IPS-20b (cell line): ENCODE measurements around the gene PADI1.
"Not testable (repeated sequence)": the region's sequence is repeated elsewhere in the genome, so short reads cannot be mapped to it uniquely, and the experiment has no call there.

ENCODE experiments used
- H3K27ac ChIP-seq: one replicate; pipeline ENCODE4 v1.5.1; 2013; ENCODE audit warnings: low read length
- H3K27me3 ChIP-seq: 2 replicates; pipeline ENCODE4 v1.6.1; 2013; ENCODE audit warnings: mild to moderate bottlenecking, low read length, inconsistent platforms; ENCODE audit not compliant: insufficient read depth
- H3K36me3 ChIP-seq: 2 replicates; pipeline ENCODE4 v1.6.1; 2013; ENCODE audit warnings: low read depth, mild to moderate bottlenecking, inconsistent platforms, low read length, moderate library complexity; ENCODE audit not compliant: insufficient read depth
- H3K4me1 ChIP-seq: 2 replicates; pipeline ENCODE4 v1.6.1; 2013; ENCODE audit warnings: mild to moderate bottlenecking, control low read depth, inconsistent platforms, low read length, moderate library complexity; ENCODE audit not compliant: insufficient read depth
- H3K4me3 ChIP-seq: 2 replicates; pipeline ENCODE4 v1.5.1; 2013; ENCODE audit warnings: mild to moderate bottlenecking, low read length, inconsistent platforms
- H3K9ac ChIP-seq: 2 replicates; pipeline ENCODE4 v1.6.1; 2013; ENCODE audit warnings: low read depth, mild to moderate bottlenecking, inconsistent platforms, low read length, moderate library complexity
- H3K9me3 ChIP-seq: 2 replicates; pipeline ENCODE4 v1.6.1; 2013; ENCODE audit warnings: mild to moderate bottlenecking, low read depth, low read length, inconsistent platforms; ENCODE audit not compliant: insufficient read depth

Gene PADI1

DNA sequence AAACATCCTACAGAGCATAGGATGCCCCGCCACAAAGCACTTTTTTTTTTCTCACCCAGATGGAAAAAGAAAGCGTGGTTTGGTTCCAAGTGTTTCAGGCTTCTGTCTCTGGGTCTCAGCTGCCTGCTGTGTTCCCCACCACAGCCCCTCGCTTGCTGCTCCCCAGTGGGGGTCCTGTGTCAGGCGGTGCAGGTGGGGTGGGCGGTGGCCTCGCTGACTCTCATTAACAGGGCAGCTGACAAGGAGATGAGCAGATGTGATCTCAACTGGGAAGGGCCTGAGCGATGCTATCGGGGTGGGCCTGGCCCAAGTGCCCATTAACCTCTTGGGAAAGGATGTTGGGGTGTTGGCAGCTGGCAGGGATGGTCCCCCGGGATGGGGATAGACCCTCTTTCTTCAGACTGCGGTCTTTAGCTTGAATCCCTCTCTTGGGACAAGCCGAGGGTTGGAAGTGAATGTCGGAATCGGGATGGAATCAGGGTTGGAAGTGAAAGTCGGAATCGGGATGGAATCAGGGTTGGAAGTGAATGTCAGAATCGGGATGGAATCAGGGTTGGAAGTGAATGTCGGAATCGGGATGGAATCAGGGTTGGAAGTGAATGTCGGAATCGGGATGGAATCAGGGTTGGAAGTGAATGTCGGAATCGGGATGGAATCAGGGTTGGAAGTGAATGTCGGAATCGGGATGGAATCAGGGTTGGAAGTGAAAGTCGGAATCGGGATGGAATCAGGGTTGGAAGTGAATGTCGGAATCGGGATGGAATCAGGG is 36.3 kb downstream of the PADI1 start:
- not testable (repeated sequence) for H3K27ac ChIP-seq, H3K36me3 ChIP-seq, H3K27me3 ChIP-seq, H3K9ac ChIP-seq, H3K9me3 ChIP-seq, H3K4me1 ChIP-seq, H3K4me3 ChIP-seq

DNA sequence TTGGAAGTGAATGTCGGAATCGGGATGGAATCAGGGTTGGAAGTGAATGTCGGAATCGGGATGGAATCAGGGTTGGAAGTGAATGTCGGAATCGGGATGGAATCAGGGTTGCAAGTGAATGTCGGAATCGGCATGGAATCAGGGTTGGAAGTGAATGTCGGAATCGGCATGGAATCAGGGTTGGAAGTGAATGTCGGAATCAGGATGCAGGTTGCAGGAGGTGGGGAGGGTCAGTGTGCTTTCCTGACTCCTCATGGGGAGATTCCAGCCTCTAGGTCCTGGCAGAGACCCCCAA is 36.8 kb downstream of the PADI1 start:
- not testable (repeated sequence) for H3K27me3 ChIP-seq, H3K9me3 ChIP-seq, H3K9ac ChIP-seq, H3K4me1 ChIP-seq, H3K4me3 ChIP-seq, H3K36me3 ChIP-seq, H3K27ac ChIP-seq

DNA sequence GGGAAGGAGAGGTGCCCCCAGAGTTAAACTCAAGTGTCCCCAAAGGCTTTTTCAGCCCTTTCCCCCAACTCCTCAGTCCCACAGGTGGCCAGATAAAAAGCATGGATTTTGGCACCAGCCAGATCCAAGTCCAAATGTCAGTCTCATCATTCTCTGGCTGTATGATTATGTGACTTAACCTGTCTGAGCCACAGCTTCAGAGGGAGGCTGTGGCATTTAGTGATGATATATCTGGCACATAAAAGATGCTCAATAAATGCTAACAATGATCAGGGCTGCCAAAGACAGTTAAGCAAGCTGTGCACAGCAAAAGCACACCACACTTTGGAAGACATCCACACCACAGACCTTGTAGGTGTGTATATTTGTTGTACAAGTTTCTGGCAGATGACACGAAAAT is 38.3 kb downstream of the PADI1 start:
- no peak overlapping the region for H3K27ac ChIP-seq
- no peaks in the 10 kb centered on the region for H3K36me3 ChIP-seq
- no peak overlapping the region for H3K4me3 ChIP-seq
- no peaks in the 10 kb centered on the region for H3K27me3 ChIP-seq
- H3K9me3 ChIP-seq = no peaks in the 10 kb centered on the region
- peaks cover 4% of the 10 kb centered on the region; the same call in 1 of the 2 replicates for H3K4me1 ChIP-seq
- H3K9ac ChIP-seq = no peak overlapping the region

DNA sequence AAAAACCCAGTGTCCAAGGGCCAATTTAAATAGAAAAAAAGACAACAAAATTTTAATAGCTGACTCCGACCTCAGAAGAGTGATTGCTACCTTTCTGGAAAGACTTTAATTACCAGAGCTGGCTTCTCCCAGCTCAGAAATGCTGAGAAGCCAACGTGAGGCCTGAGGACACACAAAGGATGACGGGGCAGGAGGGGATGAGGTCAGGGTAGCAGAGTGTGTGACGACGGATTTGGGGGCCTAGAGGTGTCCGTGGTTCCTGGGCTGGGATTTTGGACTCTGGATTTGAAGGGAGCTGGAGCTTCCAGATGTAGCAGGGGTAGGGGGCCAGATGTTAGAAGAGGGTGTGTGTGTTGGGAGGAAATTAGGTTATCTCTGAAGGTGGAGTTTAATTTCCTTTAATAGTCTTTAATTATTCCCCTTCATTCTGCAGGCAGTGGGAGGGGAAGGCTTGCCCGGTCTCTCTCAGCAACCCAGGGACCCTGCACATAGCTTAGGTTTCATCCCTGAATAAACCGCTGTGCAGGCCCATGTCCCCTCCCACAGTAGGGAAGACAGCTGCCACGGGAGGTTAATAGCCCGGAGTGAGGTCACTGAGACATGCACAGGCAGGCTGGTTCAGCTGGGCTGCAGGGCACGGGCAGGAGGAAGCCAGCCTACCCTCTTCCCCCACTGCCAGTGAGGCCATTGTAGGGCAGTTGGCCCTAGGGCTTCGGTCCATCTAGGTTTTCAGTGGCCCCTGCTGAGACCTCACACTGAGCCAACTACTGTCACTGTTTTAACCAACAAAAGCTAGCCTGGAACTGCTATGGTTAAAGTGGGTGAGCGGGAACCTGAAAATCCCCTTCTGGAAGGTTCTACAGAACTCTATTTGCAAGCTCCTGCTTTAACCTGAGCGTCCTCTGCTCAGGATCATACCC is 40.2 kb downstream of the PADI1 start:
- no peaks in the 10 kb centered on the region for H3K27me3 ChIP-seq
- no peak overlapping the region for H3K9ac ChIP-seq

DNA sequence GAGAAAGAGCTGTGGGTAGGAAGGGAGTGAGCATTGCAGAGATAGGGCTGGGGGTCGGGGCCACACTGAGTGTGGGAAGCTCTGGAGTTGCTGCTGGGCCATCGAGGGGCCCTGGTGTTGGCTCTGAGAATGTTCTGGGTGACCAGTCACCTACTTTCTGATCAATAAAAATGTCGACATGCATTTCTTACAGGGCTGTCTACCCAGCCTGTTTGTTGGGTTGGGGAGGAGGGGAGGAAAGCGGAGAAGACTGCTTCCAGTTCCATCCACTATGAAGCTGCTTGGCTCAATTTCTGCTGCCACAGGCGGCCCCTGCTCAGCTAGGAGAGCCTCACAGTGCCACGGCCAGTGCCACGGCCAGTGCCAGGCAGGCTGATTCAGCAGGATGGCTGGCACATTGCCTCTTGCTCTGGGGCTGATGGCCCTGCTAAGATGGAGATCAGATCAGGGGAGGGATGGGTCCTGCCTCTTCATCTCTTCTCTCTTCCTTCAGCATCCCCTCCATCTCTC is 40.9 kb downstream of the PADI1 start:
- Histone ChIP-seq H3K36me3 (no peaks in the 10 kb centered on the region), H3K27me3 (no peaks in the 10 kb centered on the region), H3K4me3 (no peak overlapping the region), H3K4me1 (peaks cover 4% of the 10 kb centered on the region; the same call in 1 of the 2 replicates), H3K9ac (no peak overlapping the region), H3K27ac (no peak overlapping the region), H3K9me3 (no peaks in the 10 kb centered on the region)

More for the DNA sequence above, 40.2 kb downstream of the PADI1 start:
- Histone ChIP-seq H3K4me1 (peaks cover 4% of the 10 kb centered on the region; the same call in 1 of the 2 replicates), H3K36me3 (no peaks in the 10 kb centered on the region), H3K27ac (no peak overlapping the region), H3K9me3 (no peaks in the 10 kb centered on the region), H3K4me3 (no peak overlapping the region)

DNA sequence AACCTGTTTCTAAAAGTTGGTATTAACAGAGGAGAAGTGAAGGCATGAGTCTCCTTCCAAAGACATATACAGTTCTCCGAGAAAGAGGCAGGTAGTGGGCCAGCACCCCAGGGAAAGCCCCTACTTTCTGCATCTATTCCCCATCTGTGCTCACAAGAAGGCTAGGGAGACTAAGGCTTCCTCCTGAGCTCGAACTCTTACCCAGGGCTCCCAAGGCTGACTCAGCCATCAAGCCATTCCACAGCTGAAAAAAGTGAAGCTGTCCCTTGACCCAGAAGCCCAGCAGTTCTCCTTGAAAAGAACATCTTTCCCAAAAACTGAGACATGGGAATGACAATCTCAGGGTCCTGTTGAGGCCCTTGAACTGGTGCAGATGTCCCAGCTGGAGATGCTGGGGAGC is 42.0 kb downstream of the PADI1 start:
- Histone ChIP-seq H3K4me3 (no peak overlapping the region), H3K36me3 (no peaks in the 10 kb centered on the region), H3K9ac (no peak overlapping the region), H3K27me3 (no peaks in the 10 kb centered on the region), H3K9me3 (no peaks in the 10 kb centered on the region), H3K27ac (no peak overlapping the region), H3K4me1 (peaks cover 4% of the 10 kb centered on the region)

DNA sequence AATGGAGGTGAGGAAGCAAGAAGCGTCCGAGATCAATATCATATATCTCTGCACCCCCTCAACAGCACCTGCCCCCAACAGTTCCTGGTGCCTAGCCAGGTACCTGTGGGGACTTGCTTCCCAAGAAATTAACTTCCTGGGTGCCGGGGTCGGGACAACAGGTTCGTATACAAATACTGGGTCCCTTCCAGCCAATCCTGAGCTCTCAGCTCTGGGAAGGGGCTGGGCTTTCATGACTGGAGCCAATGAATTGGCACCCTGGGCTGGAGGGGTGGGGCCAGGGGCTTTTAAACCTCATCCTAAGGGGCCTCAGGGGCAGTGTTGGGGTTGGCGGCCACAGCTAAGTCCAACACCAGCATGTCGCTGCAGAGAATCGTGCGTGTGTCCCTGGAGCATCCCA is 43.9 kb downstream of the PADI1 start, which contains the start of gene PADI3:
Gene PADI3 (plus strand): TSS at position 318 of the 400 bp plus-strand sequence. CDS start 40 bp downstream, at position 358.
- peaks cover 4% of the 10 kb centered on the region for H3K4me1 ChIP-seq
- no peak within 1 kb of the TSS for H3K9ac ChIP-seq
- H3K36me3 ChIP-seq = no peaks in the 10 kb centered on the region
- H3K4me3 ChIP-seq = no peak within 1 kb of the TSS
- H3K27me3 ChIP-seq = no peaks in the 10 kb centered on the region
- H3K27ac ChIP-seq = no peak within 1 kb of the TSS
- no peaks in the 10 kb centered on the region for H3K9me3 ChIP-seq

DNA sequence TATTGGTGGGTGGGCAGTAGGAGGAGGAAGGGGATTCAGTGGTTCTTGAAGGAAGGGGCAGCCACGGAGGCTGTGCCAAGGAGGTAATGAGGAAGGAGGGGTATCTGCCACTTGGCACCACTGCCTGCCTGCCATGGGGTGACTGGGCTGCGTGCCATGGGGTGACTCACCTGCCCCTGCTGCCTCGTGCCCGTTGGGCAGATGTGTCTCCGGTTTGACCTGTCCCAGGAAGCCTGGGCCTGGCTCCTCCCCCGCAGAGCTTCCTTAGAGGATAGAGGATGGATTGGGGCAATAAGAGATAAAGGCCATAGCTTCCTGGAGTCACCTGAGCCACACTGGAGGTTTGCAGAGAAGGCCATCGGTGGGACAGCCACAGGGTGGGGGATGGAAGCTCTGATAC is 45.7 kb downstream of the PADI1 start:
- Histone ChIP-seq H3K9ac (no peak overlapping the region), H3K4me1 (no peaks in the 10 kb centered on the region; the same call in none of the 2 replicates), H3K4me3 (no peak overlapping the region), H3K27me3 (no peaks in the 10 kb centered on the region), H3K36me3 (no peaks in the 10 kb centered on the region), H3K27ac (no peak overlapping the region), H3K9me3 (no peaks in the 10 kb centered on the region)

DNA sequence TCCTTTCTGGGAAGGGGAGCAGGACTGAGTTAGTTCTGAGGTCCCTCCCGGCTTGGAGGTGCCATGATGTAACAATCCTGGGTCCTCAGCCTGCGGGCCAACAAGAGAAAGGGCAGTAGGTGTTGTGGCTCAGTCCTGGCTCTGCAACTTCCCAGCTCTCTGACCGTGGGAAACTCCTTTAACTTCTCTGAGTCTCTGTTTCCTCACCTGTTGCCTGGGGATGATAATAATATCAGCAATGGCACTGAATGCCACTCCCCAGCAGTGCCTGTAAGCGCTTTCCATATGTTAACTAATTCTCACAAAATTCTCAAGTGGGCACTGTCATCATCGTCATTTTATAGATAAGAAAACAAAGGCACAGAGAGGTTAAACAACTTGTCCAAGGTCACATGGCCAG is 46.3 kb downstream of the PADI1 start:
- Histone ChIP-seq H3K4me3 (no peak overlapping the region), H3K4me1 (no peaks in the 10 kb centered on the region; the same call in 1 of the 2 replicates), H3K36me3 (no peaks in the 10 kb centered on the region), H3K9ac (no peak overlapping the region), H3K27ac (no peak overlapping the region), H3K9me3 (no peaks in the 10 kb centered on the region), H3K27me3 (no peaks in the 10 kb centered on the region)

DNA sequence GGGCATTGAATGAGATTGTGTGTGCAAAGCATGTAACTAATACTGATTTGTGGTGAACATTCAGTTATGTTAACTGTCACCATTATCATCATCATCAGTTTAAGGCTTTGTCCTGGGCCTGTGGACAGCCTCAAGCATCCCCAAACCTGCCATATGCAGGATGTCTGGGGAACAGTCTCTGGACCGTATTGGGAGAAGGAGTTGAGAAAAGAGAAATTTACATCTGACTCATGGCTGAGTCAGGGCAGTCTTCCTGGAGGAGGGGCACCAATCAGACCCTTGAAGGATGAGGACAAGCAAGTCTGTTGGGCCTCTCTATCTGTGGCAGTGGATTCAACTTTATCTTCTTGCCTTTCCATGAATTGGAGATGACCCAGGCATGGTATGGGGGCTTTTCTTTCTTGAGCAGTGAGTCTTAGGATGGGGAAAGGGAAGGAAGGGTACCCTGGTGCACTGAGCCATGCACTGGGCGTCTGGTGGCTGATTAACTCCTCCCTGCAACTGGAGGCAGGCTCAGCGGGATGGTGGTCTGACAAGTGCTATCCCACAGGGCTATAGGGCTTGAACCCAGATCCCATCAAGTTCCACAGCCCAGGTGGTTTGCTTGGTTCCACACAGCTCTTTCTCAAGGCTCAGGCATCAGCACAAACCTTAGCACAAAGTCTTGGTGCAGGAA is 46.9 kb downstream of the PADI1 start:
- Histone ChIP-seq H3K9ac (no peak overlapping the region), H3K27ac (no peak overlapping the region), H3K4me1 (no peaks in the 10 kb centered on the region; the same call in 1 of the 2 replicates), H3K4me3 (no peak overlapping the region), H3K9me3 (no peaks in the 10 kb centered on the region), H3K36me3 (no peaks in the 10 kb centered on the region), H3K27me3 (no peaks in the 10 kb centered on the region)

DNA sequence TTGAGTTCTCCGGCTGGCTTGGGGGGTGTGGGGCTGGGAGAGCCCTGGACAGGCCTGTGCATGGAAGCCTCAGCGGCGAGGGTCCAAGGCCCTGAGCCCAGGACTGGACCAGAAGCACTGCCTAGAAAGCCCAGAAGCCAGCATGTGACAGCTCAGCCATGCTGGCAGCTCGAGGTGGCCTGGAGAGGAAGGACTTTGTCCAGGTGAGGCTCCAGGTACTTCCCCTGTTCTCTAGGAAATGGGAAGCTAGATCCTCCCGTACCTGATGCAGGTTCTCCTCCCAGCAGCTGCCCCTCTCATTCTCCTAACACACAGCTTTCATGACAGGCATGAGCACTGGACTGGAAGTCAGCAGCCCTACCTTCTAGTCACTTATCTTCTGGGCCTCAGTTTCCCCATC is 50.4 kb downstream of the PADI1 start:
- H3K27me3 ChIP-seq = no peaks in the 10 kb centered on the region
- no peaks in the 10 kb centered on the region; the same call in 1 of the 2 replicates for H3K4me1 ChIP-seq
- no peaks in the 10 kb centered on the region for H3K9me3 ChIP-seq
- H3K36me3 ChIP-seq = no peaks in the 10 kb centered on the region
- no peak overlapping the region for H3K4me3 ChIP-seq
- H3K9ac ChIP-seq = no peak overlapping the region
- no peak overlapping the region for H3K27ac ChIP-seq
